Muscle layer of duodenum (tissue), 2 donors: ENCODE results near the gene ZSCAN16.

Source experiments
- H3K27ac ChIP-seq: one replicate; pipeline ENCODE4 v1.7.0; 2013; ENCODE audit warnings: mild to moderate bottlenecking, low read length
- H3K27me3 ChIP-seq: one replicate; pipeline ENCODE4 v1.7.0; 2013; ENCODE audit warnings: low read depth, mild to moderate bottlenecking, control low read depth, low read length
- H3K36me3 ChIP-seq, 2 donors: one replicate each; pipeline ENCODE4 v1.7.0; 2013; ENCODE audit warnings: low read length in 2 of 2, control low read depth in 1 of 2, mild to moderate bottlenecking in 1 of 2; ENCODE audit not compliant: insufficient read depth in 2 of 2, control insufficient read depth in 1 of 2
- H3K4me1 ChIP-seq, 2 donors: one replicate each; pipeline ENCODE4 v1.7.0; 2013; ENCODE audit warnings: low read length in 2 of 2, mild to moderate bottlenecking in 2 of 2, control low read depth in 1 of 2, moderate library complexity in 1 of 2; ENCODE audit not compliant: insufficient read depth in 2 of 2, control insufficient read depth in 1 of 2
- H3K4me3 ChIP-seq, 2 donors: one replicate each; pipeline ENCODE4 v1.7.0; 2013; ENCODE audit warnings: low read length in 2 of 2, low read depth in 1 of 2, mild to moderate bottlenecking in 1 of 2
- H3K9me3 ChIP-seq, 2 donors: one replicate each; pipeline ENCODE4 v1.7.0; 2013; ENCODE audit warnings: low read length in 2 of 2, control low read depth in 1 of 2, mild to moderate bottlenecking in 1 of 2; ENCODE audit not compliant: control insufficient read depth in 1 of 2
- donor health status: healthy.

The ZSCAN16 gene

DNA sequence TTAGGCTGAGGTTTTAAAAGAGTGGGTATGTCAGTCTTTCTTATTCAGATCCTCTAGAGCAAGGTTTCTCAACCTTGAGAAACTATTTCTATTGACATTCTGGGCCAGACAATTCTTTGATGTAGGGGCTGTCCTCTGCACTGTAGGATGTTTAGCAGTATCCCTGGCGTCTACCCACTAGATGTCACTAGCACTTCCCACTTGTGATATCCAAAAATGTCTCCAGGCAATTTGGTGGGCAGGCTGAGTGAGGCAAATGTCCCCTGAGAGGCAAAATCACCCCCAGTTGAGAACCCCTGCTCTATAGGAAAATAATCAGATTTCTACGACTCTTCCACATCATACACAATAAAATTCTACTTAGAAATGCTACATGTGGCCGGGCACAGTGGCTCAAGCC, 9.6 kb downstream of the ZSCAN16 start:
- Histone ChIP-seq H3K27ac (no peak overlapping the region), H3K4me3 (no peak overlapping the region), H3K27me3 (no peaks in the 10 kb centered on the region), H3K9me3 (no peaks in the 10 kb centered on the region), H3K4me1 (peaks cover 4 to 20% of the 10 kb centered on the region in 2 donors), H3K36me3 (peaks cover 0 to 8% of the 10 kb centered on the region in 2 donors)

DNA sequence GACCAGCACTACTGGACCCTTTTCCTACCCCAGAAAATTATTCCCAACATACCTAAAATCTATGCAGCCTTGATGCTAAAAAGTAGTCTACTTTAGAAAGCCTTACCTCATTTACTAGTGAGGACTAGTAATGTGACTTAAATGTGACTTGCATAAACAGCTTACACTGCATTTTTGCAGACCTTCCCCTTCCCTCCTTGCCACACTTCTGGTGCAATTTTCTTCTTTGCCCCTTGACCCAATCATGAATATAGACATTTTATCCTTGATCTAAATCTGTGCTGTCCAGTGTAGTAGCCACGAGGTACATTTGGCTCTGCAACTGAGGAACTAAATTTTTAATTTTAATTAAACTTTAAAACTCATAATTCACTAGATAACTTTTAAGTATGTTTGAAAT, 10.3 kb downstream of the ZSCAN16 start:
- Histone ChIP-seq H3K27ac (no peak overlapping the region), H3K9me3 (no peaks in the 10 kb centered on the region), H3K36me3 (peaks cover 0 to 4% of the 10 kb centered on the region in 2 donors), H3K27me3 (no peaks in the 10 kb centered on the region), H3K4me1 (peaks cover 4 to 20% of the 10 kb centered on the region in 2 donors), H3K4me3 (no peak overlapping the region)

DNA sequence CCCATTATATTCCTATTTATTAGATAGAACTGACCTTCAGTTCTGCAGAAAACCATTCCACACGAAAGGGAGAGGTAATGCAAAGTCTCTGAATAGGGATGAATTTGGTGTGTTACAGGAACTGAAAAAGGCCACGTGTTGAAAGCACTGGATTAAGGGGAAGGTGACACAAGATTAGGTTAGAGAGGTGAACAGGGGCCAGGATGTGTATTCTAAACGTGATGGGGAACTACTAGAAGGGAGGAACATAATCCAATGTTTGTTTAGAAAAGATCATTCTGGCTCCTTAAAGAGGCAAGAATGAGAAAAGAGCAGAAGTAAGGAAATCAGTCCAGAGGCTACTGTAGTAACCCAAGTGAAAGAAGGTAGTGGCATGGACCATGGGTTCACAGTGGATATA, 11.0 kb downstream of the ZSCAN16 start:
- peaks cover 4 to 20% of the 10 kb centered on the region in 2 donors for H3K4me1 ChIP-seq
- H3K27me3 ChIP-seq, result no peaks in the 10 kb centered on the region
- H3K4me3 ChIP-seq, result peak overlapping the region; percentile 83 to 96
- H3K36me3 ChIP-seq, result no peaks in the 10 kb centered on the region
- H3K9me3 ChIP-seq, result no peaks in the 10 kb centered on the region
- peak overlapping the region; percentile 1 for H3K27ac ChIP-seq

DNA sequence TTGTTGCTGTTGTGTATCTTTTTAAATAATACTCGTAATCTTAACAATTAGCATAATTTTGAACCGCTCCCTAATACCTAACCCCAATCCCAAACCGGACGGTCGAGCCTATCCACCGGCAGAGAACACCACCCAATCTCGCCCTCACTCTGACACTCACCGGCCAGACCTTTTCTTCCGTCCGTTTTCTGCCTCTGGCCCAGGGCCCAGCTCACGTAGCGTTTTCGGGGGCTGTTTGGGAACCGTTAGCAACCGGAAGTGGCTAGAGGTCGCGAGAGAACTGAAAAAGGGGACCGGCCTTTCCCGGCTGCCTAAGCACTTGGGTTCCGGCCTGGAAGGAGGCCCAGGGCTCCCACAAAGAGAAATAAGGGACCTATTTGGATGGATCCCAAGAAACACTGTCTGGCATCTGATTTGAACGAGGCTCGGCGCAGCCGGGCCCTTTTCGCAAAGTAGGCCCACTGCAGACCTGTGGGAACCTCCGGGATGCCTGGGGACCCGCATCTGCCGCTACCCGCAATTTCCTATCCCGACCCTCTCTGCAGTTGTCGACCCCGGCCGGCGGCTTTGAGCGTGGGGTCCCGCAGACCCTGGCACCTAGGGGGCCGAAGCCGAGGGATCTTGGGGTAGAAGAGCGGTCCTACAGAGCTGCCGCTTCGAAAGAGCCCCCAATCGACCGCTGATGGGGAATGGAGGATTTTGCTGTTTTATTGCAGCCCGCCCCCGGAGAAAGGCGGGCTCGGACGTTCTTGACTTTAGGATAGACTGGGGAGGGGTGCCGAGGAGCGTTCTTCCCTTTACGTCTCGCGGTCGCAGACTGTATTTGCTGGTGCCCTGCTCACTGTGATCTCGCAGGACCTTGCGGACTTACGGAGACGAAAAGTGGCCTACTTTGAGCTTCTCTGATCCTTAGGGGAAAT, 12.4 kb downstream of the ZSCAN16 start:
- H3K27me3 ChIP-seq, result no peaks in the 10 kb centered on the region
- no peaks in the 10 kb centered on the region for H3K36me3 ChIP-seq
- peak overlapping the region; percentile 95 for H3K27ac ChIP-seq
- peak overlapping the region; percentile 83 to 96 for H3K4me3 ChIP-seq
- peaks cover 4 to 20% of the 10 kb centered on the region in 2 donors for H3K4me1 ChIP-seq
- H3K9me3 ChIP-seq, result no peaks in the 10 kb centered on the region

DNA sequence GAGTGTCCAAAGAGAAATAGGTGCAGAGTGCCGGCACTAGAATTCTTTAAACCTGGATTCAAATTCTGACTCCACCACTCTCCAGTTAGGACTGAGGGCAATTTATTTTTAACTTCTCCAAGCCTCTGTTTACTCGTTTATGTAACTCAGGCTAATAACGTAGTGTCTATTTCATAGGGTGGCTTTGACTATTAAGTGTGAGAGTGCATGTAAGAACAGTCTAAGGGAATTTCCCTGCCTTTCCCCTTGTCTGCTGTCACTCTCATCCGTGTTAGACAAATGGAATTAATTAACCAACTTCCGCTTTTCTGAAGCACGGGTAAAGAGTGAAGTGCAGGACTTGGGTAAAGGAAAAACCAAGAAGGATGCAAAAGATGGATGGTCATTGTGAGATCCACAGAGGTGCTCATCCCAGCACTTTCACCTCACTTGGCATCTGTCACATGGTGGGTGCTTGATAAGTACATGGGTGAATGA, 13.1 kb downstream of the ZSCAN16 start:
- Histone ChIP-seq H3K36me3 (no peaks in the 10 kb centered on the region), H3K4me3 (peak overlapping the region; percentile 83 to 96), H3K9me3 (no peaks in the 10 kb centered on the region), H3K27ac (peak overlapping the region; percentile 95), H3K27me3 (no peaks in the 10 kb centered on the region), H3K4me1 (peaks cover 7 to 23% of the 10 kb centered on the region in 2 donors)

DNA sequence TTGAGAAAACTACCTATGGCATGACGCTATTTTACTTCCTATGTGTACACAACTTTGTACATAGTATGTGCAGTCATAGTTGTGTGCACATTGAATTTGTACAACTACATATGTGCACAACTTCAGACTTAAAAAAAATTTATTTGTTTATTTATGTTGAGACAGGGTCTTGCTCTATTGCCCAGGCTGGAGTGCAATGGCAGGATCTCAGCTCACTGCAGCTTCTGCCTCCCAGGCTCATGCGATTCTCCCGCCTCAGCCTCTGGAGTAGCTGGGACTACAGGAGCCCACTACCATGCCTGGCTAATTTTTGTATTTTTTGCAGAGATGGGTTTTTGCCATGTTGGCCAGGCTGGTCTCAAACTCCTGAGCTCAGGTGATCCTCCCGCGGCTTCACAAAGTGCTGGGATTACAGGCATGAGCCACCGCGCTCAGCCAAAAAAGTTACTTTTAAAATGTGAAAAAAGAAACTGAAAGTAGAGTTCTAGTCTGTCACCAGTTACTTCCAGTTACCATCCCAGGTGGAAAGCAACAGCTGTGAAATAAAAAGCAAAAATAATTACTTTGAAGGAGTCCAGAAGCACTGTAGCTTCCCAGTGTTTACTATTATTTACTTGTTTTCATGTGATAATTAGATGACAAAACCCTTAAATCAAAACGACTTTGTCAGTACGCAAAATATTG, 15.6 kb downstream of the ZSCAN16 start:
- peaks cover 0 to 3% of the 10 kb centered on the region in 2 donors for H3K36me3 ChIP-seq
- H3K4me1 ChIP-seq, result peaks cover 14 to 39% of the 10 kb centered on the region in 2 donors
- H3K27me3 ChIP-seq, result no peaks in the 10 kb centered on the region
- H3K27ac ChIP-seq, result no peak overlapping the region
- no peaks in the 10 kb centered on the region for H3K9me3 ChIP-seq
- H3K4me3 ChIP-seq, result peak overlapping the region in 1 of 2 donors; percentile 27

DNA sequence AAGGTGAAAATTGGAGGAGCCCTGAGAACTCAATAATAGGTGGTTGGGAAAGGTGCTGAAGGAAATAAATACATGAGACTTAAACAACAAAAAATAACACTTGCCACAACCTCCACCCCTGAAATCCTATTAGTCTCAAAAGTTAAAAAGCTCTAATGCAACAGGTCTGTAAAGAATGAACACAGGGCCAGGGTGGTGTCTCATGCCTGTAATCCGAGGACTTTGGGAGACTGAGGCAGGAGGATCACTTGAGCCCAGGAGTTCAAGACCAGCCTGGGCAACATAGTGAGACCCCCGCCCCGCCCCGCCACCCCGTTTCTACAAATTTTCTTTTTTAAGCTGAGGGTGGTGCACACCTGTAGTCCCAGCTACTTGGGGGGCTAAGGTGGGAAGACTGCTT, 16.2 kb downstream of the ZSCAN16 start:
- H3K27me3 ChIP-seq, result no peaks in the 10 kb centered on the region
- no peak overlapping the region for H3K4me3 ChIP-seq
- no peak overlapping the region for H3K27ac ChIP-seq
- no peaks in the 10 kb centered on the region for H3K9me3 ChIP-seq
- H3K4me1 ChIP-seq, result peaks cover 14 to 40% of the 10 kb centered on the region in 2 donors
- peaks cover 3% of the 10 kb centered on the region in 2 donors for H3K36me3 ChIP-seq

DNA sequence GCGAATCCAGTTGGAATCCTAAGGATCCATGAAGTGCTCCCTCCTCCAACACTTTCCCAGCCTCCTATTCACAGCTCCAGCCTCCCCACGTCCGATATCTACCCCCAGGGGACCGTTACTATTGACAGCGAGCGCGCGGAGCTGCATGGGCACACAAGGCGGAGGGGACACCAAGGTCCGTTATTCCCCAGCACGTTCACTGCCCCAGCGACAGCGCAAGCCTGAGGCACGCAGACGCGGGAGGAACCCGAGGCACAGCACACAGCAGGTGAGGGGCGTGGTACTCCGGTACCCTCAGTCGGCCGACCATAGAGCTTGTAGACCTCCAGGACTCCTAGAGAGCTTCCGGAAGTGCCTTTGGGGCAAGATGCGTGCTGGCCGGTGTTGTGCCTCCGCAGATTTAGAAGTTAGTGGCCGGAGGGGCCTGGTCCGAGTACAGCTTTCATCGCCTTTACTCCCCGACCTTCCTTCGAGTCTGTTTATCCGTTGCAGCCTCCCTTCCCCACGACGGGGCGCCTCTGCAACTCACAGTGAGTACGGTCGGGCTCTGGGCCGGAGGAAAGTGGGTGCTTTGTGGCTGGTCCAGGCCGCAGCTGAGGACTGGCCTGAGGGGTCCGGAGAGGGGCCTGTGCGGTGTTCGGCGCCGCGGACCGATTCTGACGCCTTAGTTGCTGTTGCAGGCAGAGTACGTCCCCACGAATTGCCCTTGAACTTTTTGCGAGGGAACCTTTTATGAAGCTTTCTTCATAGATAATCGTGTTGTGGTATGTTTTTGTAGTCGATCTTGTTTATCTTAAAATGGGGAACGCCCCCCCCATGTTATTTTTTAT, 17.3 kb downstream of the ZSCAN16 start, which contains the start of gene ZKSCAN8:
TSS of gene ZKSCAN8 (plus strand) at position 384 of the 830 bp plus-strand sequence. CDS start 6,525 bp downstream, outside the sequence.
- Histone ChIP-seq H3K36me3 (peaks cover 3 to 9% of the 10 kb centered on the region in 2 donors), H3K27me3 (no peaks in the 10 kb centered on the region), H3K9me3 (no peaks in the 10 kb centered on the region), H3K4me1 (peaks cover 14 to 34% of the 10 kb centered on the region in 2 donors), H3K27ac (peak within 1 kb of the TSS; percentile 67), H3K4me3 (peak within 1 kb of the TSS; percentile 96 to 98)

DNA sequence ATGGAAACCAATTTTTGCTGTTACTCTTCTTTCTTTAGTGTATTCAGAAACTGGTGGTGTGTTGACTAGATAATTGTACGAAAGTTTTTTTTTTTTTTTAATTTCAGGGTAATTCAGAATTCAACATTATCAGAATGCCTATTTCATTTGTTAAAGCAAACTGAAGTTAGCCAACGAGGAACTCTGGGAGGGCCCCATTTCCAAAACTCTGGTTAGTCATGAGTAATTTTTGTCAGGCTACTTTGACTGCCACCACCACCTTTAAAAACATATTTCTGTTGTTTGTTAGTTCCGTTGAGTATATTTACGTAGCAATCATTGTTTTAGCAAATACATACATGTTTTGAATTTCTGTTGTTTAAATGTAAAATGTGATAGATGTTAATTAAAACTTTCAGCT, 18.0 kb downstream of the ZSCAN16 start:
- peaks cover 3 to 9% of the 10 kb centered on the region in 2 donors for H3K36me3 ChIP-seq
- no peaks in the 10 kb centered on the region for H3K9me3 ChIP-seq
- H3K27me3 ChIP-seq, result no peaks in the 10 kb centered on the region
- peaks cover 14 to 39% of the 10 kb centered on the region in 2 donors for H3K4me1 ChIP-seq
- peak overlapping the region; percentile 96 to 98 for H3K4me3 ChIP-seq
- peak overlapping the region; percentile 67 for H3K27ac ChIP-seq

DNA sequence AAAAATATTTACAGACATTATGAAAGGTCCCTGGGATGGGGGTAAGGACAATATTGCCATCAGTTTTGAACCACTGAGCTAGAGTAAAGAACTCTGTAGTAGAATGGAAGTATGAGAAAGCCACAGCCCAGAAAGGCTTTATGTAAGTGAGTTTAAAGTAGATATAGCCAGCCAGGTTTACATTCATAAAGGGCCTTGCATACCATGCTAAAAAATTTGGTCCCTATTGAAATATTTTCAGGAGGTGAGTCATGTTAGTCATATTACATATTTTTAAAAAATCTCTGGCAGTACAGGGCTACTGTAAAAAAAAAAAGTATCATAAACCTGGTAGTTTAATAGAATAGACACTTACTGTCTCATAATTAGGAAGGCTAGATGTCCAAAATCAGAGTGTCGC, 20.8 kb downstream of the ZSCAN16 start:
- peaks cover 22 to 30% of the 10 kb centered on the region in 2 donors for H3K36me3 ChIP-seq
- H3K4me3 ChIP-seq, result no peak overlapping the region
- peaks cover 10 to 35% of the 10 kb centered on the region in 2 donors for H3K4me1 ChIP-seq
- H3K9me3 ChIP-seq, result no peaks in the 10 kb centered on the region
- H3K27ac ChIP-seq, result no peak overlapping the region
- no peaks in the 10 kb centered on the region for H3K27me3 ChIP-seq
